ENCODE data around the gene ASB3.

Gene ASB3

DNA sequence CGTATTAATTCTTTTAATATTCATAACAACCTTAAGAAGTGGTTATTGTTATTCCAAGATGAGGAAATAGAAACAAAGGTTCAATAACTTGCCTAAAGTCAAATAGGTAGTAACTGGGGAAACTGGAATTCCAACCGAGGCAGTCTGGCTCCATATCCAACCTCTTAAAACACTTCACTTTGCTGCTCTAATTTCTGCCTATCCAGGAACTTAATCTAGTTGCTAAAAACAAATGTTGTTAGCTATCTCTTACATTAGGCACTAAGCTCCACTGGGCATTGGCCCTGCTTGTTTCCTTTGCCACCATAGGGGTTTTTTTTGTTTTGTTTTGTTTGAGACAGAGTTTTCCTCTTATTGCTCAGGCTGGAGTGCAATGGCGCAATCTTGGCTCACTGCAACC, 24.8 kb upstream of the ASB3 start:
- no peak for DNase-seq
- Mint-ChIP-seq H3K36me3 (ENCODE audit: low read depth) (peaks cover 29% of the 10 kb centered on the region), H3K27ac (no peak overlapping the region), H3K4me1 (no peaks in the 10 kb centered on the region), H3K27me3 (no peaks in the 10 kb centered on the region), H3K4me3 (no peak overlapping the region), H3K9me3 (no peaks in the 10 kb centered on the region)
- ATAC-seq, result no peak

- ATAC-seq (no peak), DNase-seq (no peak)
- H3K4me1 Mint-ChIP-seq, result no peaks in the 10 kb centered on the region
- H3K27me3 Mint-ChIP-seq, result no peaks in the 10 kb centered on the region
- H3K27ac Mint-ChIP-seq, result no peak overlapping the region
- peaks cover 22% of the 10 kb centered on the region for H3K36me3 Mint-ChIP-seq (ENCODE audit: low read depth)
- H3K9me3 Mint-ChIP-seq, result no peaks in the 10 kb centered on the region
- no peak overlapping the region for H3K4me3 Mint-ChIP-seq
Measured at GRCh38 chr2:53802617-53803151, 15.9 kb upstream of the ASB3 start.

DNA sequence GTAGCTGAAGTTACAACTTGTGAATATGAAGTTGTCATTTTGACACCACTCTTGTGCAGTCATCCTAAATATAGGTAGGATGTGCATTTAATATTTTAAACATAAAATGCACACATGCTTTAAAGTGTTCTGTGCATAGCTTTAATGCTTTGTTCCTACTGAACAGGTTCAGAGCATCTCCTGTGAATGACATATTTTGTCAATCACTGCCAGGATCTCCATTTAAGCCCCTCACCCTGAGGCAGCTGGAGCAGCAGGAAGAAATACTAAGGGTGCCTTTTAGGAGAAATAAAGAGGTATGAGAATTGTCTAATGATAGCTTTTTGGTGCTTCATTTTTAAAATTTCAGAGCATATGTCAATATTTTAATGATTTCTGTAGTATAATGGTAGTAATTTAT, 14.8 kb upstream of the ASB3 start:
- no peak for ATAC-seq
- H3K27me3 Mint-ChIP-seq, result no peaks in the 10 kb centered on the region
- no peaks in the 10 kb centered on the region for H3K4me1 Mint-ChIP-seq
- peaks cover 19% of the 10 kb centered on the region for H3K36me3 Mint-ChIP-seq (ENCODE audit: low read depth)
- H3K9me3 Mint-ChIP-seq, result no peaks in the 10 kb centered on the region
- H3K4me3 Mint-ChIP-seq, result no peak overlapping the region
- DNase-seq, result no peak
- no peak overlapping the region for H3K27ac Mint-ChIP-seq

GRCh38 chr2:53793821-53794220, 7.1 kb upstream of the ASB3 start:
- Mint-ChIP-seq H3K27me3 (no peaks in the 10 kb centered on the region), H3K9me3 (no peaks in the 10 kb centered on the region), H3K27ac (no peak overlapping the region), H3K36me3 (ENCODE audit: low read depth) (peaks cover 9% of the 10 kb centered on the region), H3K4me1 (peaks cover 10% of the 10 kb centered on the region), H3K4me3 (no peak overlapping the region)
- ATAC-seq, result no peak
- DNase-seq, result no peak

GRCh38 chr2:53793261-53793660, 6.5 kb upstream of the ASB3 start:
- H3K36me3 Mint-ChIP-seq (ENCODE audit: low read depth), result peaks cover 8% of the 10 kb centered on the region
- no peaks in the 10 kb centered on the region for H3K27me3 Mint-ChIP-seq
- H3K4me1 Mint-ChIP-seq, result peaks cover 16% of the 10 kb centered on the region
- H3K27ac Mint-ChIP-seq, result no peak overlapping the region
- no peak for ATAC-seq
- H3K4me3 Mint-ChIP-seq, result no peak overlapping the region
- no peaks in the 10 kb centered on the region for H3K9me3 Mint-ChIP-seq
- no peak for DNase-seq

DNA sequence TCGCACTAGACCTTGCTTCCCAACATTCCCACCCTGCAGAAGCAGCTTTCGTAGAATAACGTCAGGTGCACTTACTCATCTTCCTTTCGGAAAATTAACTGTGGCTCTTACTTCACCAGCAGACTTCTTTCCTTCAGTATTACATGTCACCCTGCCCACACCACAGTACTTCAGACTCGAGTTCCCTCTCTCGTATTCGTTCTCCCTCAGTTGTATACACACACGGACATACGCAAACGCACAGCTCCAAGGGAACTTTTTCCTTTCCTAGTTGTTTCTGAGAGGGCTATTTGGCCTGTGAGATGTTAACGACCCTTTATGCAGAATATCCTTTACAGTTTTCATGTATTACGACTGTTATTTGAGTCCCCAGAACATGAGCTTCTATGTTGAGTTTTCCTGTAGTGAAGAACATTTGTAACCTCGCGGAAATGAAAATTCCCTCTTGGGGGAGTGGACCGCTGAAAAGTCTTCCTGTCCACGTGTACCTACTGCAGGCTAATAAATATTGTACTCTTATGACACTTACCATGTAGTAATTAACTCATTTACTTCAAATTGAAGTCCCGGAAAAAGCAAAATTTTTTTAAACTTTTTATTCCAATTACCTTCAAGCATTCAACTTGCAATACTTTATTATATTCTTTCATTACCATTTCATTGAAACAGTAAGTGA, 999 bp upstream of the ASB3 start:
- no peaks in the 10 kb centered on the region for H3K9me3 Mint-ChIP-seq
- no peak for DNase-seq
- no peaks in the 10 kb centered on the region for H3K27me3 Mint-ChIP-seq
- H3K4me3 Mint-ChIP-seq, result peak overlapping the region; percentile 95
- peaks cover 54% of the 10 kb centered on the region for H3K4me1 Mint-ChIP-seq
- peak overlapping the region; percentile 95 for H3K27ac Mint-ChIP-seq
- ATAC-seq, result peak; percentile 58
- H3K36me3 Mint-ChIP-seq (ENCODE audit: low read depth), result peaks cover 2% of the 10 kb centered on the region

- Mint-ChIP-seq H3K4me3 (peak overlapping the region; percentile 95), H3K36me3 (ENCODE audit: low read depth) (peaks cover 7% of the 10 kb centered on the region), H3K9me3 (no peaks in the 10 kb centered on the region), H3K27ac (peak overlapping the region; percentile 95), H3K4me1 (peaks cover 54% of the 10 kb centered on the region), H3K27me3 (no peaks in the 10 kb centered on the region)
- peak; percentile 5 for ATAC-seq
- peak; percentile 36 for DNase-seq
Measured at GRCh38 chr2:53786352-53786704, 425 bp downstream of the ASB3 start.

- DNase-seq, result no peak
- H3K9me3 Mint-ChIP-seq, result no peaks in the 10 kb centered on the region
- H3K27ac Mint-ChIP-seq, result peak overlapping the region; percentile 68
- peak overlapping the region; percentile 95 for H3K4me3 Mint-ChIP-seq
- H3K36me3 Mint-ChIP-seq (ENCODE audit: low read depth), result peaks cover 12% of the 10 kb centered on the region
- no peaks in the 10 kb centered on the region for H3K27me3 Mint-ChIP-seq
- H3K4me1 Mint-ChIP-seq, result peaks cover 47% of the 10 kb centered on the region
- ATAC-seq, result no peak
Measured at GRCh38 chr2:53785366-53785765, 1.4 kb downstream of the ASB3 start.

DNA sequence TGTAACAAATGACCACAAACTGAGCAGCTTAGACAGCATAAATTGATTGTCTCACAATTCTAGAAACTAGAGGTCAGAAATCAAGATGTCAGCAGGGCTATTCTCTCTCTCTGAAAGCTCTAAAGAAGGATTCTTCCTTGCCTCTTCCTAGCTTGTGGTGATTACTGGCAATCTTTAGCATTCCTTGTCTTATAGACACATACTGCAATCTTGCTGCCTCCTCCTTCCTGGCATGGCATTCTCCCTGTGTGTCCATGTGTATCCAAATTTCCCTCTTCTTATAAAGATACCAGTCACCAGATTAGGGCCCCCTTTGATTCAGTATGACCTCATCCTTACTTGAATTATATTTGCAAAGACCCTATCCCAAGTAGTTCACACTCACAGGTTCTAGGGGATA, 2.3 kb downstream of the ASB3 start:
- no peaks in the 10 kb centered on the region for H3K9me3 Mint-ChIP-seq

GRCh38 chr2:53782676-53783075, 4.1 kb downstream of the ASB3 start:
- H3K36me3 Mint-ChIP-seq (ENCODE audit: low read depth), result peaks cover 28% of the 10 kb centered on the region
- H3K4me3 Mint-ChIP-seq, result no peak overlapping the region

More for the DNA sequence above, 2.3 kb downstream of the ASB3 start:
- Mint-ChIP-seq H3K4me1 (peaks cover 47% of the 10 kb centered on the region), H3K27me3 (no peaks in the 10 kb centered on the region), H3K36me3 (ENCODE audit: low read depth) (peaks cover 17% of the 10 kb centered on the region), H3K27ac (peak overlapping the region; percentile 68), H3K4me3 (peak overlapping the region; percentile 95)
- ATAC-seq, result no peak
- DNase-seq, result no peak

DNA sequence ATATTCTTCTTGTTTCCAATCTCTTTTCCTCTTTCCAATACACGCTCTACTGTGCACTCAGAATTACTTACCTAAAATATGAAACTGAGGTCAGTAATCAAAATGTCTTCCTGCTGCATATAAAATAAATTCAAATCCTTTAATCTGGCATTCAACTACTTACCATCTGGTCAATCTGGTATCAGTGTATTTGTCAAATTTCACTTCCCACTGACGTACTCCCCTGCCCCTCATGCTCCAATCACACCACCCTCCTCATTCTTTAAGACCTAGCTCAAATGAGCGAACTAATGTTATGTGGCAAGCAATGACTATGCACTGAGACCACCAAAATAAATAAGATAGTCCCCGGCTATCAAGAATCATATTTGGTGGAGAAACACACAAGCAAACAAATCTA, 6.7 kb downstream of the ASB3 start:
- peaks cover 31% of the 10 kb centered on the region for H3K4me1 Mint-ChIP-seq
- DNase-seq (no peak), ATAC-seq (no peak)
- no peak overlapping the region for H3K27ac Mint-ChIP-seq
- H3K9me3 Mint-ChIP-seq, result no peaks in the 10 kb centered on the region
- no peak overlapping the region for H3K4me3 Mint-ChIP-seq
- H3K36me3 Mint-ChIP-seq (ENCODE audit: low read depth), result peaks cover 34% of the 10 kb centered on the region
- no peaks in the 10 kb centered on the region for H3K27me3 Mint-ChIP-seq

More at GRCh38 chr2:53782676-53783075, 4.1 kb downstream of the ASB3 start:
- DNase-seq, result no peak
- no peak overlapping the region for H3K27ac Mint-ChIP-seq
- ATAC-seq, result no peak
- H3K4me1 Mint-ChIP-seq, result peaks cover 38% of the 10 kb centered on the region
- H3K27me3 Mint-ChIP-seq, result no peaks in the 10 kb centered on the region
- no peaks in the 10 kb centered on the region for H3K9me3 Mint-ChIP-seq

DNA sequence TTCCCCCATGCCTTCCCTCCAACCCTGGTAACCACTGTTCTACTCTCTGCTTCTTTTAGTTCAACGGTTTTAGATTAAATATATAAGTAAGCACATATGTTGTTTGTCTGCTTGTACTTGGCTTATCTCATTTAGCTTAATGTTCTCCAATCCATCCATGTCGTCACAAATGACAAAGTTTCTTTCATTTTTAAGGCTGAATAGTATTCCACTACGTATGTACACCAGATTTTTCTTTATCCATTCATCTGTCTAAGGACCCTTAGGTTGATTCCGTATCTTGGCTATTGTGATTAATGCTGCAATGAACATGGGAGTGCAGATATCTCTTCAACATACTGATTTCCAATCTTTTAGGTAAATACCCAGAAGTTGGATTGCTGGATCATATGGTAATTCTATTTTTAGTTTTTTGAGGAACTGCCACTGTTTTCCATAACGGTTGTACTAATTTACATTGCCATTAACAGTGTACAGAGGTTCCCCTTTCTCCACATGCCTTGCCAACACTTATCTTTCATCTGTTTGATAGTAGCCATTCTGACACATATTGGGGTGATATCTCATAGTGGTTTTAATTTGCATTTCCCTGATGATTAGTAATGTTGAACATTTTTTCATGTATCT, 8.1 kb downstream of the ASB3 start:
- no peak for ATAC-seq
- H3K4me1 Mint-ChIP-seq, result peaks cover 20% of the 10 kb centered on the region
- H3K27ac Mint-ChIP-seq, result no peak overlapping the region

DNA sequence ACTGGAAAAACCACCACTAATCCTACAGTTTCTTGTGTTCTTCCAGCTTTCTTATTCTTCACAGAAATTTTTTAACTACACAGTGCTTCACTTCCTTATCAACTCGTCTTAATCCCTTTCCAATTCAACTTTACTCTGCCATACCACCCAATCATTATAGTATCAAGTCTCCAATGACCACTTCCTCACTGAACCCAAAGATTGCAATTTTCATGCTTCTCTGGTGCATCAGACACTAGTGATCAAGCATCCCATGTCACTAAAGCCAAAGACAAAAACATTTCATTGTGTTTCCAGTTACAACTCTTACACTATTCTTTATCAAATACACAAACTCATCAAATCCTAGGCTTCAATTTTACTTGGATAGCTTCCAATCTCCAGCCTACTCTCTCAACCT, 9.6 kb downstream of the ASB3 start:
- Mint-ChIP-seq H3K27me3 (no peaks in the 10 kb centered on the region), H3K9me3 (peaks cover 3% of the 10 kb centered on the region), H3K4me3 (no peak overlapping the region), H3K27ac (no peak overlapping the region), H3K36me3 (ENCODE audit: low read depth) (peaks cover 44% of the 10 kb centered on the region), H3K4me1 (peaks cover 18% of the 10 kb centered on the region)
- no peak for ATAC-seq
- DNase-seq, result no peak

More for the DNA sequence above, 8.1 kb downstream of the ASB3 start:
- Mint-ChIP-seq H3K36me3 (ENCODE audit: low read depth) (peaks cover 40% of the 10 kb centered on the region), H3K27me3 (no peaks in the 10 kb centered on the region), H3K4me3 (no peak overlapping the region), H3K9me3 (no peaks in the 10 kb centered on the region)
- no peak for DNase-seq

- peak overlapping the region; percentile 94 for H3K4me3 Mint-ChIP-seq
- no peak for DNase-seq
- no peaks in the 10 kb centered on the region for H3K27me3 Mint-ChIP-seq
- peak overlapping the region; percentile 21 for H3K27ac Mint-ChIP-seq
- H3K4me1 Mint-ChIP-seq, result peaks cover 41% of the 10 kb centered on the region
- H3K36me3 Mint-ChIP-seq (ENCODE audit: low read depth), result peaks cover 31% of the 10 kb centered on the region
- peaks cover 3% of the 10 kb centered on the region for H3K9me3 Mint-ChIP-seq
- peak; percentile 38 for ATAC-seq
Measured at GRCh38 chr2:53770264-53770663, 16.5 kb downstream of the ASB3 start.

- no peaks in the 10 kb centered on the region for H3K27me3 Mint-ChIP-seq
- H3K4me1 Mint-ChIP-seq, result peaks cover 41% of the 10 kb centered on the region
- peak overlapping the region; percentile 21 for H3K27ac Mint-ChIP-seq
- H3K36me3 Mint-ChIP-seq (ENCODE audit: low read depth), result peaks cover 33% of the 10 kb centered on the region
- H3K9me3 Mint-ChIP-seq, result peaks cover 3% of the 10 kb centered on the region
- ATAC-seq (no peak), DNase-seq (no peak)
- peak overlapping the region; percentile 94 for H3K4me3 Mint-ChIP-seq
Measured at GRCh38 chr2:53769318-53769945, 17.3 kb downstream of the ASB3 start.
